GM12864 (cell line): Measurements from ENCODE around the gene RMDN2.

Experiments
- DNase-seq: peaks from one replicate; pipeline ENCODE4 v3.0.0-alpha.2; 2011; ENCODE audit warnings: low read depth
- H3K4me3 ChIP-seq: 2 replicates; pipeline ENCODE4 v1.5.1; 2011; ENCODE audit warnings: mild to moderate bottlenecking, low read depth, low read length, control low read depth
- CTCF ChIP-seq: IDR thresholded peaks from 2 replicates; pipeline ENCODE4 v1.5.1; 2011; ENCODE audit warnings: low read depth, mild to moderate bottlenecking, moderate library complexity, low read length, control low read depth, inconsistent platforms; ENCODE audit errors: missing control alignments

Gene RMDN2

GRCh38 chr2:37881397-37881796 lies 43.7 kb upstream of the RMDN2 start:
- DNase-seq, result no peak
- no peak for TF ChIP-seq CTCF
- H3K4me3 ChIP-seq, result no peak overlapping the region

- no peak for TF ChIP-seq CTCF
- H3K4me3 ChIP-seq, result no peak overlapping the region
- no peak for DNase-seq
These were observed 43.1 kb upstream of the RMDN2 start for GRCh38 chr2:37882036-37882435.

GRCh38 chr2:37883518-37883917 lies 41.6 kb upstream of the RMDN2 start:
- H3K4me3 ChIP-seq, result no peak overlapping the region
- no peak for DNase-seq
- no peak for TF ChIP-seq CTCF

- no peak for TF ChIP-seq CTCF
- no peak overlapping the region for H3K4me3 ChIP-seq
- no peak for DNase-seq
These were observed 39.6 kb upstream of the RMDN2 start for GRCh38 chr2:37885329-37885993.

- no peak for TF ChIP-seq CTCF
- H3K4me3 ChIP-seq, result no peak overlapping the region
These were observed 38.3 kb upstream of the RMDN2 start for GRCh38 chr2:37886745-37887144.

GRCh38 chr2:37887286-37887685 lies 37.8 kb upstream of the RMDN2 start:
- H3K4me3 ChIP-seq, result no peak overlapping the region
- no peak for TF ChIP-seq CTCF
- DNase-seq, result no peak

More at GRCh38 chr2:37886745-37887144, 38.3 kb upstream of the RMDN2 start:
- no peak for DNase-seq

- TF ChIP-seq CTCF, result peak; percentile 83
- H3K4me3 ChIP-seq, result no peak overlapping the region
- no peak for DNase-seq
These were observed 34.1 kb upstream of the RMDN2 start for GRCh38 chr2:37890893-37891495.
